ENCODE results near the gene MAGEA2.
"Not testable (repeated sequence)": the region's sequence is repeated elsewhere in the genome, so short reads cannot be mapped to it uniquely, and the experiment has no call there.

Gene MAGEA2, protein sequence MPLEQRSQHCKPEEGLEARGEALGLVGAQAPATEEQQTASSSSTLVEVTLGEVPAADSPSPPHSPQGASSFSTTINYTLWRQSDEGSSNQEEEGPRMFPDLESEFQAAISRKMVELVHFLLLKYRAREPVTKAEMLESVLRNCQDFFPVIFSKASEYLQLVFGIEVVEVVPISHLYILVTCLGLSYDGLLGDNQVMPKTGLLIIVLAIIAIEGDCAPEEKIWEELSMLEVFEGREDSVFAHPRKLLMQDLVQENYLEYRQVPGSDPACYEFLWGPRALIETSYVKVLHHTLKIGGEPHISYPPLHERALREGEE

DNA sequence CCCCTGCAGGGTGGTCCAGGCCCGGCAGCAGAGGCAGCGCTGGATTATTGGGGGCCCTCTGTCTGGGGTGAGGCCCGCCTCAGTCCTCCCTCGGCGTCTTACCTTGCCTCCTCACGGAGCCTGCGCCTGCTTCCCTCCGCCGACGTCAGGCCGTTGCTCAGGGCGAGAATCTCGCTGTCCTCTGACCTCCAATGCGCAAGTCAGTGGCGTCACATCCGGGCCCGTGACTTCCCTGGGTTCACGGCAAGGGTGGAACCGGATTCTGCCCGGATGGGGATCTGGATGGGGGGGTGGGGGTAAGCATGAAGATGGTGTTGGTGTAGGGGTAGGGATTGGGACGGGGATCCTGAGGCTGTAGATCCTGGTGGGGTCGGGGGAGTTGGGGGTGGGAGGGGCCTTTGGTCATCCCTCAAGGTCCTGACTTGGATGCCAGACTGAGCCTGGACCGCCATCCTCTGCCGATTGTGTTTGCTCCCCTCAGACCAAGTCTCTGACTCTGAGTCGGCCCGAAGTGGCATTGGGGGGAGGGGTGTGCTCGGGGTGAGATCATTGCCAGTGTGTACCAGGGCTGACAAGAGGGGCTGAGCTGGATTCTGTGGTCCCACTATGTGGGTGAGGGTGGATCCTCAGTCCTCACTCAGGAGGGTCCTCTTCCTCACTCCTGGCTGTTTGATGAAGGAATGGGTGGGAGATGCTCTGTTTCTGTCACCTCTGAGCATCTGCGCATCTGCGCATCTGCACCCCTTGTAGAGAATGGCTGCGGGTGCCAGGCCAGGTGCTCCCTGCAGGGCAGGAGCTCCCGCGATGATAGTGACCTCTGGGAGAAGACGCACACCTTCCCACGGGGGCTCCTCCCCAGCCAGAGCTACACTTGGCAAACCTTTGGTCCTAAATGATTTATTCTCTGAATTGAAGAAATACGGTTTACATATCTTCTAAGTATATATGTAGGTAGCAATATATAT is at the start of gene MAGEA2:
TSS of gene MAGEA2 (minus strand) at position 157 of the 965 bp plus-strand sequence. CDS start 2,479 bp downstream, outside the sequence.
- H3K4me3 ChIP-seq (replicated peaks in 1 of 2; ENCODE audit: low read depth in 2 of 2, low read length in 2 of 2); DNase-seq (ENCODE audit: low read depth in 2 of 2): not testable (repeated sequence)

GRCh38 chrX:152798945-152799344 is 45.3 kb upstream of the MAGEA2 start:
- TF ChIP-seq, protein P1, sequence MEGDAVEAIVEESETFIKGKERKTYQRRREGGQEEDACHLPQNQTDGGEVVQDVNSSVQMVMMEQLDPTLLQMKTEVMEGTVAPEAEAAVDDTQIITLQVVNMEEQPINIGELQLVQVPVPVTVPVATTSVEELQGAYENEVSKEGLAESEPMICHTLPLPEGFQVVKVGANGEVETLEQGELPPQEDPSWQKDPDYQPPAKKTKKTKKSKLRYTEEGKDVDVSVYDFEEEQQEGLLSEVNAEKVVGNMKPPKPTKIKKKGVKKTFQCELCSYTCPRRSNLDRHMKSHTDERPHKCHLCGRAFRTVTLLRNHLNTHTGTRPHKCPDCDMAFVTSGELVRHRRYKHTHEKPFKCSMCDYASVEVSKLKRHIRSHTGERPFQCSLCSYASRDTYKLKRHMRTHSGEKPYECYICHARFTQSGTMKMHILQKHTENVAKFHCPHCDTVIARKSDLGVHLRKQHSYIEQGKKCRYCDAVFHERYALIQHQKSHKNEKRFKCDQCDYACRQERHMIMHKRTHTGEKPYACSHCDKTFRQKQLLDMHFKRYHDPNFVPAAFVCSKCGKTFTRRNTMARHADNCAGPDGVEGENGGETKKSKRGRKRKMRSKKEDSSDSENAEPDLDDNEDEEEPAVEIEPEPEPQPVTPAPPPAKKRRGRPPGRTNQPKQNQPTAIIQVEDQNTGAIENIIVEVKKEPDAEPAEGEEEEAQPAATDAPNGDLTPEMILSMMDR (IDR thresholded peaks at IDR 0.05; ENCODE audit: low read depth, low read length): no peak

GRCh38 chrX:152787062-152787461 is 33.4 kb upstream of the MAGEA2 start:
- not testable (repeated sequence) for DNase-seq (ENCODE audit: low read depth in 2 of 2)

More at GRCh38 chrX:152798945-152799344, 45.3 kb upstream of the MAGEA2 start:
- no peak for DNase-seq (ENCODE audit: low read depth in 2 of 2)
- no peak overlapping the region for H3K4me3 ChIP-seq (replicated peaks in 1 of 2; ENCODE audit: low read depth in 2 of 2, low read length in 2 of 2)

GRCh38 chrX:152769549-152770289 is 16.1 kb upstream of the MAGEA2 start, which contains the start of gene MAGEA6:
TSS of gene MAGEA6 (minus strand) at chrX:152769689. CDS start at chrX:152767650, 2,039 bp downstream.
- not testable (repeated sequence) for H3K4me3 ChIP-seq (replicated peaks in 1 of 2; ENCODE audit: low read depth in 2 of 2, low read length in 2 of 2); DNase-seq (ENCODE audit: low read depth in 2 of 2)

More at GRCh38 chrX:152787062-152787461, 33.4 kb upstream of the MAGEA2 start:
- not testable (repeated sequence) for H3K4me3 ChIP-seq (replicated peaks in 1 of 2; ENCODE audit: low read depth in 2 of 2, low read length in 2 of 2)

DNA sequence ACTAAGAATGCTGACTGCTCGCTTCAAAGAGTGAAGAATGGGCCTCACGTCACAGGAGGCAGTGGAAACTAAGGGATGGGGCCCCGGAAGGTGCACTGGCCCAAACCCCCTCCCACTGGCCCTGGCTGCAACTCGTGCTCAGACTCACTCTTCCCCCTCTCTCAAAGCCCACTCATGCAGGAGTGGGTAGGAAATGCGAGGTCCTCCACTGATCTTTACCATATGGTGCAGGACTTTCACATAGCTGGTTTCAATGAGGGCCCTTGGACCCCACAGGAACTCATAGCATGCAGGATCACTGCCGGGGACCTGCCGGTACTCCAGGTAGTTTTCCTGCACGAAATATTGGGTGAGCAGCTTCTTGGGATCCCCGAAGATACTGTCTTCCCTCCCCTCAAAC is 12.9 kb upstream of the MAGEA2 start:
- H3K4me3 ChIP-seq (replicated peaks in 1 of 2; ENCODE audit: low read depth in 2 of 2, low read length in 2 of 2); DNase-seq (ENCODE audit: low read depth in 2 of 2): not testable (repeated sequence)

- H3K4me3 ChIP-seq (replicated peaks in 1 of 2; ENCODE audit: low read depth in 2 of 2, low read length in 2 of 2): not testable (repeated sequence)
Observed at GRCh38 chrX:152761582-152761981, 7.9 kb upstream of the MAGEA2 start.

GRCh38 chrX:152759544-152759943 is 5.9 kb upstream of the MAGEA2 start:
- not testable (repeated sequence) for H3K4me3 ChIP-seq (replicated peaks in 1 of 2; ENCODE audit: low read depth in 2 of 2, low read length in 2 of 2)

More at GRCh38 chrX:152761582-152761981, 7.9 kb upstream of the MAGEA2 start:
- not testable (repeated sequence) for DNase-seq (ENCODE audit: low read depth in 2 of 2)

GRCh38 chrX:152758918-152759317 is 5.3 kb upstream of the MAGEA2 start, which contains the start of gene CSAG3:
TSS of gene CSAG3 (plus strand) at chrX:152759218.
- DNase-seq (ENCODE audit: low read depth in 2 of 2); H3K4me3 ChIP-seq (replicated peaks in 1 of 2; ENCODE audit: low read depth in 2 of 2, low read length in 2 of 2): not testable (repeated sequence)

More at GRCh38 chrX:152759544-152759943, 5.9 kb upstream of the MAGEA2 start:
- not testable (repeated sequence) for DNase-seq (ENCODE audit: low read depth in 2 of 2)

GRCh38 chrX:152754871-152755270 is 1.2 kb upstream of the MAGEA2 start:
- H3K4me3 ChIP-seq (replicated peaks in 1 of 2; ENCODE audit: low read depth in 2 of 2, low read length in 2 of 2); DNase-seq (ENCODE audit: low read depth in 2 of 2): not testable (repeated sequence)

GRCh38 chrX:152738560-152738959 is 15.1 kb downstream of the MAGEA2 start:
- TF ChIP-seq, protein P1 (IDR thresholded peaks at IDR 0.05; ENCODE audit: low read depth, low read length): no peak
- no peak for DNase-seq (ENCODE audit: low read depth in 2 of 2)
- H3K4me3 ChIP-seq (replicated peaks in 1 of 2; ENCODE audit: low read depth in 2 of 2, low read length in 2 of 2): no peak overlapping the region

GRCh38 chrX:152736528-152736927 is 17.1 kb downstream of the MAGEA2 start:
- not testable (repeated sequence) for H3K4me3 ChIP-seq (replicated peaks in 1 of 2; ENCODE audit: low read depth in 2 of 2, low read length in 2 of 2); DNase-seq (ENCODE audit: low read depth in 2 of 2)
